ENCODE data around the gene TCEA3. TPM values are rescaled to one million over a fixed set of nuclear protein-coding genes. Genes with fewer than 3 reads are reported as not detected.

The TCEA3 gene
- total RNA-seq, 1 experiment from 2014 or later: 0.37 TPM

DNA sequence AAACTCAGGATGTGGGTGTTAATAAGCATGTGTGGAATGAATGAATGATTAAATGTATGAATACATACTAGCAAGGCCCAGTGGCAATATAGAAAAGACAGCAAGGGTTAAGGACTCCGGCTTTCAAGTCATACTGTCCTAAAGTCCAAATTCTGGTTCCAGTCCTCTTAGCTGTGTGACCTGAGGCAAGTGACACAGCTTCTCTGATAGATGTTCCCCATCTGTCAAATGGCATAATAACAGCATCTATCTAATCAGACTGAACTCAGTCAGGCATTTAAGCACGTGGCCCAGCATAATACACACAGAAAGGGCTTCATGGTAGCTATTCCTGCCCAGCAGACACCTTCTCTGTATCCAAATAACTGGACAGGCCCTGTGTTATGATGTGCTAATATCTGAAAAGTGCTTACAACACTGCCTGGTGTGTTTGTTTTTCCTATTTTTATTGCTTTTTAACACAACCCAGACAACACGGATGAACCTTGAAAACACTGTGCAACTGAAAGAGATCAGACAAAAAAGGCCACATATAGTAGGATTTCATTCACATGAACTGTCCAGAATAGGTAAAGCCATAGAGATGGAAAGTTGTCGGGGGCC lies 47.0 kb upstream of the TCEA3 start:
- H3K9me3 Mint-ChIP-seq: no peaks in the 10 kb centered on the region

More for the DNA sequence above, 47.0 kb upstream of the TCEA3 start:
- no peak overlapping the region for H3K4me3 Mint-ChIP-seq
- H3K27ac Mint-ChIP-seq: no peak overlapping the region
- ATAC-seq: no peak
- no peak for DNase-seq (ENCODE audit: low spot score)
- TF ChIP-seq CREB1 (CRISPR knock-in tag; IDR thresholded peaks at IDR 0.05) (no peak), E2F5 (CRISPR knock-in tag; IDR thresholded peaks at IDR 0.05) (no peak), ZNF423 (CRISPR knock-in tag; IDR thresholded peaks at IDR 0.05) (no peak), HMGA2 (CRISPR knock-in tag; IDR thresholded peaks at IDR 0.05) (no peak), FOXP1 (CRISPR knock-in tag; IDR thresholded peaks at IDR 0.05; ENCODE audit: borderline replicate concordance) (no peak), ERG (CRISPR knock-in tag; IDR thresholded peaks at IDR 0.05) (no peak), ATF2 (CRISPR knock-in tag; IDR thresholded peaks at IDR 0.05; ENCODE audit: borderline replicate concordance, low read depth) (no peak)
- TF ChIP-seq, protein P1, sequence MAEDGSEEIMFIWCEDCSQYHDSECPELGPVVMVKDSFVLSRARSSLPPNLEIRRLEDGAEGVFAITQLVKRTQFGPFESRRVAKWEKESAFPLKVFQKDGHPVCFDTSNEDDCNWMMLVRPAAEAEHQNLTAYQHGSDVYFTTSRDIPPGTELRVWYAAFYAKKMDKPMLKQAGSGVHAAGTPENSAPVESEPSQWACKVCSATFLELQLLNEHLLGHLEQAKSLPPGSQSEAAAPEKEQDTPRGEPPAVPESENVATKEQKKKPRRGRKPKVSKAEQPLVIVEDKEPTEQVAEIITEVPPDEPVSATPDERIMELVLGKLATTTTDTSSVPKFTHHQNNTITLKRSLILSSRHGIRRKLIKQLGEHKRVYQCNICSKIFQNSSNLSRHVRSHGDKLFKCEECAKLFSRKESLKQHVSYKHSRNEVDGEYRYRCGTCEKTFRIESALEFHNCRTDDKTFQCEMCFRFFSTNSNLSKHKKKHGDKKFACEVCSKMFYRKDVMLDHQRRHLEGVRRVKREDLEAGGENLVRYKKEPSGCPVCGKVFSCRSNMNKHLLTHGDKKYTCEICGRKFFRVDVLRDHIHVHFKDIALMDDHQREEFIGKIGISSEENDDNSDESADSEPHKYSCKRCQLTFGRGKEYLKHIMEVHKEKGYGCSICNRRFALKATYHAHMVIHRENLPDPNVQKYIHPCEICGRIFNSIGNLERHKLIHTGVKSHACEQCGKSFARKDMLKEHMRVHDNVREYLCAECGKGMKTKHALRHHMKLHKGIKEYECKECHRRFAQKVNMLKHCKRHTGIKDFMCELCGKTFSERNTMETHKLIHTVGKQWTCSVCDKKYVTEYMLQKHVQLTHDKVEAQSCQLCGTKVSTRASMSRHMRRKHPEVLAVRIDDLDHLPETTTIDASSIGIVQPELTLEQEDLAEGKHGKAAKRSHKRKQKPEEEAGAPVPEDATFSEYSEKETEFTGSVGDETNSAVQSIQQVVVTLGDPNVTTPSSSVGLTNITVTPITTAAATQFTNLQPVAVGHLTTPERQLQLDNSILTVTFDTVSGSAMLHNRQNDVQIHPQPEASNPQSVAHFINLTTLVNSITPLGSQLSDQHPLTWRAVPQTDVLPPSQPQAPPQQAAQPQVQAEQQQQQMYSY (CRISPR knock-in tag; IDR thresholded peaks at IDR 0.05): no peak
- TF ChIP-seq, protein P2, sequence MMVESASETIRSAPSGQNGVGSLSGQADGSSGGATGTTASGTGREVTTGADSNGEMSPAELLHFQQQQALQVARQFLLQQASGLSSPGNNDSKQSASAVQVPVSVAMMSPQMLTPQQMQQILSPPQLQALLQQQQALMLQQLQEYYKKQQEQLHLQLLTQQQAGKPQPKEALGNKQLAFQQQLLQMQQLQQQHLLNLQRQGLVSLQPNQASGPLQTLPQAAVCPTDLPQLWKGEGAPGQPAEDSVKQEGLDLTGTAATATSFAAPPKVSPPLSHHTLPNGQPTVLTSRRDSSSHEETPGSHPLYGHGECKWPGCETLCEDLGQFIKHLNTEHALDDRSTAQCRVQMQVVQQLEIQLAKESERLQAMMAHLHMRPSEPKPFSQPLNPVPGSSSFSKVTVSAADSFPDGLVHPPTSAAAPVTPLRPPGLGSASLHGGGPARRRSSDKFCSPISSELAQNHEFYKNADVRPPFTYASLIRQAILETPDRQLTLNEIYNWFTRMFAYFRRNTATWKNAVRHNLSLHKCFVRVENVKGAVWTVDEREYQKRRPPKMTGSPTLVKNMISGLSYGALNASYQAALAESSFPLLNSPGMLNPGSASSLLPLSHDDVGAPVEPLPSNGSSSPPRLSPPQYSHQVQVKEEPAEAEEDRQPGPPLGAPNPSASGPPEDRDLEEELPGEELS (CRISPR knock-in tag; IDR thresholded peaks at IDR 0.05): no peak
- peaks cover 16% of the 10 kb centered on the region for H3K4me1 Mint-ChIP-seq
- CTCF ChIA-PET: no interaction called here
- H3K27me3 Mint-ChIP-seq (ENCODE audit: low read depth): no peaks in the 10 kb centered on the region
- H3K36me3 Mint-ChIP-seq: no peaks in the 10 kb centered on the region
- POLR2A ChIA-PET: no interaction called here
